HG02678 (cell line): ENCODE data around the gene FAM8A1.

Experiments used
- ATAC-seq: cut with Tn5 transposase; IDR thresholded peaks from one replicate; pipeline ENCODE4 v1.9.1; 2021; ENCODE audit warnings: mild to moderate bottlenecking, moderate library complexity; ENCODE audit not compliant: unreplicated experiment

The FAM8A1 gene

DNA sequence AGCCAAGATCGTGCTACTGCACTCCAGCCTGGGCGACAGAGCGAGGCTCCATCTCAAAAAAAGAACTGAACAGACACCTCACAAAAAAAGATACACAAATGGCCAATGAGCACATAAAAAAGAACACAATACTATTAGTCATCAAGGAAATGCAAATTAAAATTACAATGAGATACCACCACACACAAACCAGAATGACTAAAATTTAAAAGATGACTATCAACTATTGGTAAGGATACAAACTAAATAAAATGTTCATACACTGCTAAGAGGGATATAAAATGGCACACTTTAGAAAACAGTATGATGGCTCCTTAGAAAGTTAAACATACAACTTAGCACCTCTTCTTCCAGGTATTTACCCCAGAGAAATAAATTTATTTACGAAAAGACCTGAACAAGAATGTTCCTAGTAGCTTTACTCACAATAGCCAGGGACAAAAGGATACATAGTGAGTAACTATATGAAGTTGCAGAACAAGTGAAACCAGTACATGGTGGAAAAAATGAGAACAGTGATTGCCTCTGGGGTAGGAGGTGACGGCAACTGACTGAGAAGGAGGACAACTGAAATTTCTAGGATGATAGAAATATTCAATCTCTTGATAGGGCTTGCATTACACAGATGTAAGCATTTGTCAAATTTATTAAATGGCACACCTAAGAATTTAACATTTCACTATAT is 53.2 kb downstream of the FAM8A1 start:
- no peak for ATAC-seq

GRCh38 chr6:17656092-17656491 is 56.0 kb downstream of the FAM8A1 start:
- no peak for ATAC-seq

DNA sequence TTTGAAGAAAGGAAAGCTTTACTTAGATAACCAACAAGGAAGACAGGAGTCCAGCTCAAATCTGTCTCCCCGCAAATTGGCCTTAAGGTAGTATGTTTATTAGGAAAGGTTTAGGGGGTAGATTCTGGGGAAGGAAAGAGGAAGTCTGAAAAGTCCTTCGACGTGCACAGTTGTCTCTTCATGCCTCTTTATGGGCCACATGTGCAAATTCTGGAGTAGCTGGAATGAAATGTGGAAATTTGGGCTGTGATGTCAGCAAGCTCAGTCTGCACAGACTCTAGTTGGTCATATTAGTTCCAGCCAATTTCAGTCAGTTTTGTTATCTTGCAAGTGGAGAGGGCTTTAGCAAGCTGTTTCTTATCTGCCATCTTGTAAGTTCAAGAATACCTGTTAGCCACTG is 56.5 kb downstream of the FAM8A1 start:
- ATAC-seq, result no peak
